ENCODE results near the gene GLUD2. TPM values are rescaled to one million over a fixed set of nuclear protein-coding genes. Genes with fewer than 3 reads are reported as not detected.

The GLUD2 gene
- total and polyA plus RNA-seq, 2 of the 8 experiments (the other 6 are each of a cell fraction or from before 2014, with no cell fraction given) = 0.14 to 0.26 TPM

GRCh38 chrX:121030083-121030482 lies 17.3 kb upstream of the GLUD2 start:
- CTCF ChIA-PET (ENCODE audit: partially characterized antibody) = no interaction called here
- no peak for DNase-seq (ENCODE audit: low read depth in 1 of 2, low spot score in 2 of 2)
- POLR2A ChIA-PET (ENCODE audit: partially characterized antibody) = no interaction called here
- TF ChIP-seq SIRT6 (IDR thresholded peaks at IDR 0.05; ENCODE audit: low read length) = no peak
- no peak for TF ChIP-seq RFX5 (IDR thresholded peaks at IDR 0.05; ENCODE audit: borderline replicate concordance, low read depth, low read length)
- TF ChIP-seq SIX5 (IDR thresholded peaks at IDR 0.05; ENCODE audit: low read depth, low read length) = no peak
- no peak for TF ChIP-seq YY1 (IDR thresholded peaks at IDR 0.05; ENCODE audit: low read depth, low read length)
- TF ChIP-seq RBBP5 (IDR thresholded peaks at IDR 0.05; ENCODE audit: borderline replicate concordance, low read depth, low read length) = no peak
- no peak for TF ChIP-seq GTF2F1 (IDR thresholded peaks at IDR 0.05; ENCODE audit: borderline replicate concordance, low read depth, low read length)
- no peak for TF ChIP-seq HDAC6 (IDR thresholded peaks at IDR 0.05; ENCODE audit: low read depth, low read length)
- no peak for TF ChIP-seq POLR2A (IDR thresholded peaks at IDR 0.05; ENCODE audit: control extremely low read depth in 1 of 2, low read depth in 2 of 2, low read length in 2 of 2)
- TF ChIP-seq KDM1A (IDR thresholded peaks at IDR 0.05; ENCODE audit: borderline replicate concordance, low read length) = no peak
- no peak for TF ChIP-seq CEBPB (IDR thresholded peaks at IDR 0.05; ENCODE audit: low read depth, low read length)
- no peak for TF ChIP-seq CBX8 (IDR thresholded peaks at IDR 0.05; ENCODE audit: borderline replicate concordance, low read depth, low read length)
- no peak for TF ChIP-seq NANOG (IDR thresholded peaks at IDR 0.05; ENCODE audit: insufficient read depth, low read depth, low read length, poor library complexity, severe bottlenecking)
- no peak for TF ChIP-seq SAP30 (IDR thresholded peaks at IDR 0.05; ENCODE audit: insufficient read depth, insufficient replicate concordance, low read length)
- no peak for TF ChIP-seq RAD21 (IDR thresholded peaks at IDR 0.05 in 1 of 2, conservative IDR thresholded peaks at IDR 0.05 in 1 of 2; ENCODE audit: low read depth in 2 of 2, low read length in 2 of 2)
- no peak for TF ChIP-seq RXRA (IDR thresholded peaks at IDR 0.05; ENCODE audit: insufficient read depth, low read depth, low read length)
- no peak for TF ChIP-seq EGR1 (IDR thresholded peaks at IDR 0.05; ENCODE audit: borderline replicate concordance, low read depth, low read length)

More at GRCh38 chrX:121030083-121030482, 17.3 kb upstream of the GLUD2 start:
- H2BK15ac ChIP-seq (ENCODE audit: low read length) = no peak overlapping the region
- no peak overlapping the region for H3K56ac ChIP-seq (replicated peaks; ENCODE audit: insufficient read length, low read depth, low read length)
- H4K8ac ChIP-seq (ENCODE audit: extremely low read depth, insufficient read depth, low read length) = no peak overlapping the region
- no peak overlapping the region for H2BK120ac ChIP-seq (replicated peaks; ENCODE audit: low read depth, low read length)
- no peaks in the 10 kb centered on the region for H3K36me3 ChIP-seq (ENCODE audit: control insufficient read depth in 2 of 4, insufficient read depth in 4 of 4, low read length in 3 of 4)
- no peak overlapping the region for H3K18ac ChIP-seq (ENCODE audit: extremely low read depth, low read length)
- H4K5ac ChIP-seq (ENCODE audit: insufficient read length, low read depth, low read length) = no peak overlapping the region
- H3K4ac ChIP-seq (replicated peaks; ENCODE audit: insufficient read length, low read depth, low read length) = no peak overlapping the region
- H3K4me1 ChIP-seq (replicated peaks in 1 of 4; ENCODE audit: control insufficient read depth in 3 of 4, insufficient read depth in 4 of 4, low read length in 3 of 4) = no peaks in the 10 kb centered on the region
- H3K9ac ChIP-seq (replicated peaks in 1 of 4; ENCODE audit: extremely low read depth in 1 of 4, low read depth in 3 of 4, low read length in 3 of 4) = no peak overlapping the region
- no peak overlapping the region for H2AK5ac ChIP-seq (ENCODE audit: low read depth, low read length)
- H2AFZ ChIP-seq (ENCODE audit: low read length) = no peak overlapping the region
- H3K4me3 ChIP-seq (ENCODE audit: extremely low read depth in 1 of 4, insufficient read depth in 2 of 4, low read depth in 3 of 4, low read length in 4 of 4) = no peak overlapping the region
- H3K23ac ChIP-seq (ENCODE audit: insufficient read length) = no peak overlapping the region
- no peak overlapping the region for H2BK12ac ChIP-seq (ENCODE audit: low read depth, low read length)
- H3K27me3 ChIP-seq (replicated peaks in 1 of 4; ENCODE audit: control insufficient read depth in 3 of 4, extremely low read depth in 1 of 4, insufficient read depth in 3 of 4, low read length in 3 of 4) = no peaks in the 10 kb centered on the region
- no peaks in the 10 kb centered on the region for H3K23me2 ChIP-seq (ENCODE audit: low read depth, low read length)
- H2BK5ac ChIP-seq (ENCODE audit: low read depth, low read length) = no peak overlapping the region
- peaks cover 14 to 25% of the 10 kb centered on the region in 2 experiments for H3K9me3 ChIP-seq (ENCODE audit: insufficient read depth in 2 of 2, low read depth in 1 of 2, low read length in 1 of 2)
- no peaks in the 10 kb centered on the region for H4K20me1 ChIP-seq (replicated peaks in 1 of 2; ENCODE audit: control insufficient read depth in 1 of 2, insufficient read depth in 2 of 2, low read length in 2 of 2)
- H3K79me2 ChIP-seq (ENCODE audit: control insufficient read depth in 1 of 2, insufficient read depth in 2 of 2, low read length in 2 of 2) = no peaks in the 10 kb centered on the region
- no peaks in the 10 kb centered on the region for H3K79me1 ChIP-seq (ENCODE audit: low read depth, low read length)
- no peak overlapping the region for H3K14ac ChIP-seq (ENCODE audit: insufficient read length)
- FAIRE-seq = no peak
- H3K4me2 ChIP-seq (ENCODE audit: insufficient read depth in 1 of 2, low read depth in 2 of 2, low read length in 2 of 2) = no peak overlapping the region
- no peak overlapping the region for H4K91ac ChIP-seq (replicated peaks; ENCODE audit: insufficient read length, low read length)
- H2BK20ac ChIP-seq (ENCODE audit: low read length) = no peak overlapping the region
- H3K27ac ChIP-seq (ENCODE audit: low read depth, low read length) = no peak overlapping the region
- 100% methylated on average over 1 of the region's 4 CpGs; no CpG with 5 or more reads in 1 of the 2 experiments for WGBS, 2 experiments (ENCODE audit: extremely low coverage in 1 of 2, insufficient coverage in 1 of 2, insufficient read length in 1 of 2, insufficient replicate concordance in 2 of 2, low coverage in 1 of 2, low lambda C conversion rate in 2 of 2, missing lambda C conversion rate in 1 of 2)

All from H1 (cell line).